GM12878 (cell line): ENCODE results near the gene CNR2. TPM values are rescaled to one million over a fixed set of nuclear protein-coding genes. Genes with fewer than 3 reads are reported as not detected.
A peak's percentile ranks its signal among the peaks of the same experiment; 100 is the strongest.

ENCODE experiments used
- CBFB ChIP-seq: IDR thresholded peaks from 2 replicates; pipeline ENCODE4 v1.6.1; 2016; ENCODE audit warnings: antibody characterized with exemption, low read depth
- CBX5 ChIP-seq: sonication (generic); IDR thresholded peaks from 2 replicates; pipeline ENCODE4 v1.6.1; 2016; ENCODE audit warnings: low read depth, moderate library complexity, mild to moderate bottlenecking, inconsistent platforms
- CEBPB ChIP-seq, 2 experiments: fragments of 150-350 bp in 1 of 2; IDR thresholded peaks; 2 replicates each; pipeline ENCODE4 v1.6.1; 2012 to 2014; ENCODE audit warnings: low read depth in 2 of 2, low read length in 2 of 2, borderline replicate concordance in 1 of 2, inconsistent platforms in 1 of 2
- HCFC1 ChIP-seq: fragments of 150-350 bp; IDR thresholded peaks from 2 replicates; pipeline ENCODE4 v1.6.1; 2014; ENCODE audit warnings: low read length
- NFIC ChIP-seq: IDR thresholded peaks from 2 replicates; pipeline ENCODE4 v1.6.1; 2012; ENCODE audit warnings: low read depth, mild to moderate bottlenecking, inconsistent platforms, low read length, moderate library complexity
- RB1 ChIP-seq: fragments of 450-650 bp; formaldehyde crosslinking; IDR thresholded peaks from 2 replicates; pipeline ENCODE4 v1.6.1; 2017; ENCODE audit warnings: mild to moderate bottlenecking, borderline replicate concordance
- SMC3 ChIP-seq: IDR thresholded peaks from 2 replicates; pipeline ENCODE4 v1.6.1; 2011; ENCODE audit warnings: low read length, improper control_type of control experiment, borderline replicate concordance
- SUZ12 ChIP-seq: fragments of 200-600 bp; sonication (generic); IDR thresholded peaks from one replicate; pipeline ENCODE4 v1.6.1; 2018; ENCODE audit warnings: antibody characterized with exemption, mild to moderate bottlenecking; ENCODE audit not compliant: unreplicated experiment
- ZBED1 ChIP-seq: IDR thresholded peaks from 2 replicates; pipeline ENCODE4 v1.6.1; 2016; ENCODE audit warnings: borderline replicate concordance
- polyA plus RNA-seq, 11 experiments: library from polyadenylated mRNA; depleted of rRNA in 4 of 11; unstranded in 6 of 11; stranded (reverse) in 5 of 11; fragments of >200 nt; fragmentation: Nextera tagmentation in 4 of 11; fragmentation: Illumina TruSeq in 1 of 11; extraction: Ambion mirVana in 4 of 11; extraction: Trizol in 1 of 11; gene quantifications; 1 replicate in 1 of 11; 2 replicates in 10 of 11; pipeline versions ENCODE4 v1.2.1 to v1.2.3, GENCODE V29; 2011 to 2016; ENCODE audit warnings: inconsistent platforms in 2 of 11, missing spikeins in 2 of 11, low read depth in 1 of 11
- total RNA-seq, 4 experiments: library from RNA; depleted of rRNA in 3 of 4; stranded (reverse); fragments of >200 nt in 3 of 4; fragmentation: Illumina TruSeq in 1 of 4; extraction: Trizol in 1 of 4; gene quantifications; 2 replicates each; pipeline versions ENCODE4 v1.2.1 to v1.2.3, GENCODE V29; 2013 to 2021
- TF ChIP-seq, protein P1 (sequence below): IDR thresholded peaks from 2 replicates; pipeline ENCODE4 v1.6.1; 2011; ENCODE audit warnings: borderline replicate concordance, low read depth, mild to moderate bottlenecking, moderate library complexity, low read length; ENCODE audit not compliant: insufficient read depth, poor library complexity, severe bottlenecking
- TF ChIP-seq, protein P2 (sequence below): fragments of 450-650 bp; IDR thresholded peaks from 2 replicates; pipeline ENCODE4 v1.6.1; 2017; ENCODE audit warnings: mild to moderate bottlenecking, moderate library complexity
- TF ChIP-seq, protein P3 (sequence below): fragments of 450-650 bp; IDR thresholded peaks from 2 replicates; pipeline ENCODE4 v1.6.1; 2014; ENCODE audit warnings: mild to moderate bottlenecking
- TF ChIP-seq, protein P4 (sequence below): fragments of 450-650 bp; IDR thresholded peaks from 2 replicates; pipeline ENCODE4 v1.6.1; 2017; ENCODE audit warnings: mild to moderate bottlenecking
- TF ChIP-seq, protein P5 (sequence below): fragments of 150-350 bp; IDR thresholded peaks from 2 replicates; pipeline ENCODE4 v1.6.1; 2016; ENCODE audit warnings: low read depth, low read length
- TF ChIP-seq, protein P6 (sequence below): fragments of 450-650 bp; conservative IDR thresholded peaks from 2 replicates; pipeline ENCODE4 v1.6.1; 2017; ENCODE audit warnings: mild to moderate bottlenecking, moderate library complexity

Gene CNR2
- total and polyA plus RNA-seq, 10 of the 15 experiments (the other 5 are each of a cell fraction or from before 2014, with no cell fraction given): 0.46 to 19.8 (median 12.2) TPM

DNA sequence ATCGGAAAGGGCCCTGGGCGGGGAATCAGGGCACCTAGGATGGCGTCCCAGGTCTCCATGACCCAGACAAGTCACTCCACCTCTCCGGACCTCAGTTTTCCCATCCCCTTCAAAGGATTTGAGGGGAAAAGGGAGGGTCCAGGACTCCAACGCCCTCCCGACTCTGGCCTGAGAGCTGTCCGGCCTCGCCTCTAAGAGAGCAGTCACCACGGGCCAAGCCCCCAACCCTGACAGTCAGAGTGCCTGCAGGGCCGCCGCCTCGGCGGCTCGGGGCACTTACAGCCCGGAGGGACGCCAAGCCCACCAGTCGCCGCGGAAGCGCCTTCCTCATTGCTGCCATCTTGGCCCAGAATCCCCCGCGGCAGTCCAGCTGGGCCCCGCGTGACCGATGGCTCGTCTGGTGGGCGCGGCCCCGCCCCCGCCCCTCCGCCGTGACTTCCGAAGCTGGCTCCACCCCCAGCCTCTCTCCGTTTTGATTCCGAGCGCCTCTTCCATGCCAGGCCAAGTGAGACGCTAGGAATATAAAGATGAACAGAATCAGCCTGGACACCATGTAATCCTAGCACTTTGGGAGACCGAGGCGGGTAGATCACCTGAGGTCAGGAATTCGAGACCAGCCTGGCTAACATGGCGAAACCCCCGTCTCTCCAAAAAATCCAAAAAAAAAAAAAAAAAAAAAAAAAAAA, 87.9 kb downstream of the CNR2 start, which contains the start of gene HMGCL (continued):
- TF ChIP-seq, protein P1, sequence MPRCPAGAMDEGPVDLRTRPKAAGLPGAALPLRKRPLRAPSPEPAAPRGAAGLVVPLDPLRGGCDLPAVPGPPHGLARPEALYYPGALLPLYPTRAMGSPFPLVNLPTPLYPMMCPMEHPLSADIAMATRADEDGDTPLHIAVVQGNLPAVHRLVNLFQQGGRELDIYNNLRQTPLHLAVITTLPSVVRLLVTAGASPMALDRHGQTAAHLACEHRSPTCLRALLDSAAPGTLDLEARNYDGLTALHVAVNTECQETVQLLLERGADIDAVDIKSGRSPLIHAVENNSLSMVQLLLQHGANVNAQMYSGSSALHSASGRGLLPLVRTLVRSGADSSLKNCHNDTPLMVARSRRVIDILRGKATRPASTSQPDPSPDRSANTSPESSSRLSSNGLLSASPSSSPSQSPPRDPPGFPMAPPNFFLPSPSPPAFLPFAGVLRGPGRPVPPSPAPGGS: peak; percentile 21
- TF ChIP-seq ZBED1 (no peak), HCFC1 (peak; percentile 65), CBFB (no peak), SUZ12 (no peak), CEBPB (IDR thresholded peaks at IDR 0.05; ENCODE audit: borderline replicate concordance in 1 of 2, low read depth in 2 of 2, low read length in 2 of 2) (no peak), SMC3 (no peak), RB1 (peak; percentile 65; the same call in 1 of the 2 replicates), CBX5 (no peak), NFIC (no peak)
- TF ChIP-seq, protein P2, sequence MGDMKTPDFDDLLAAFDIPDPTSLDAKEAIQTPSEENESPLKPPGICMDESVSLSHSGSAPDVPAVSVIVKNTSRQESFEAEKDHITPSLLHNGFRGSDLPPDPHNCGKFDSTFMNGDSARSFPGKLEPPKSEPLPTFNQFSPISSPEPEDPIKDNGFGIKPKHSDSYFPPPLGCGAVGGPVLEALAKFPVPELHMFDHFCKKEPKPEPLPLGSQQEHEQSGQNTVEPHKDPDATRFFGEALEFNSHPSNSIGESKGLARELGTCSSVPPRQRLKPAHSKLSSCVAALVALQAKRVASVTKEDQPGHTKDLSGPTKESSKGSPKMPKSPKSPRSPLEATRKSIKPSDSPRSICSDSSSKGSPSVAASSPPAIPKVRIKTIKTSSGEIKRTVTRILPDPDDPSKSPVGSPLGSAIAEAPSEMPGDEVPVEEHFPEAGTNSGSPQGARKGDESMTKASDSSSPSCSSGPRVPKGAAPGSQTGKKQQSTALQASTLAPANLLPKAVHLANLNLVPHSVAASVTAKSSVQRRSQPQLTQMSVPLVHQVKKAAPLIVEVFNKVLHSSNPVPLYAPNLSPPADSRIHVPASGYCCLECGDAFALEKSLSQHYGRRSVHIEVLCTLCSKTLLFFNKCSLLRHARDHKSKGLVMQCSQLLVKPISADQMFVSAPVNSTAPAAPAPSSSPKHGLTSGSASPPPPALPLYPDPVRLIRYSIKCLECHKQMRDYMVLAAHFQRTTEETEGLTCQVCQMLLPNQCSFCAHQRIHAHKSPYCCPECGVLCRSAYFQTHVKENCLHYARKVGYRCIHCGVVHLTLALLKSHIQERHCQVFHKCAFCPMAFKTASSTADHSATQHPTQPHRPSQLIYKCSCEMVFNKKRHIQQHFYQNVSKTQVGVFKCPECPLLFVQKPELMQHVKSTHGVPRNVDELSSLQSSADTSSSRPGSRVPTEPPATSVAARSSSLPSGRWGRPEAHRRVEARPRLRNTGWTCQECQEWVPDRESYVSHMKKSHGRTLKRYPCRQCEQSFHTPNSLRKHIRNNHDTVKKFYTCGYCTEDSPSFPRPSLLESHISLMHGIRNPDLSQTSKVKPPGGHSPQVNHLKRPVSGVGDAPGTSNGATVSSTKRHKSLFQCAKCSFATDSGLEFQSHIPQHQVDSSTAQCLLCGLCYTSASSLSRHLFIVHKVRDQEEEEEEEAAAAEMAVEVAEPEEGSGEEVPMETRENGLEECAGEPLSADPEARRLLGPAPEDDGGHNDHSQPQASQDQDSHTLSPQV: no peak
- TF ChIP-seq, protein P3, sequence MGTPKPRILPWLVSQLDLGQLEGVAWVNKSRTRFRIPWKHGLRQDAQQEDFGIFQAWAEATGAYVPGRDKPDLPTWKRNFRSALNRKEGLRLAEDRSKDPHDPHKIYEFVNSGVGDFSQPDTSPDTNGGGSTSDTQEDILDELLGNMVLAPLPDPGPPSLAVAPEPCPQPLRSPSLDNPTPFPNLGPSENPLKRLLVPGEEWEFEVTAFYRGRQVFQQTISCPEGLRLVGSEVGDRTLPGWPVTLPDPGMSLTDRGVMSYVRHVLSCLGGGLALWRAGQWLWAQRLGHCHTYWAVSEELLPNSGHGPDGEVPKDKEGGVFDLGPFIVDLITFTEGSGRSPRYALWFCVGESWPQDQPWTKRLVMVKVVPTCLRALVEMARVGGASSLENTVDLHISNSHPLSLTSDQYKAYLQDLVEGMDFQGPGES: no peak
- TF ChIP-seq, protein P4, sequence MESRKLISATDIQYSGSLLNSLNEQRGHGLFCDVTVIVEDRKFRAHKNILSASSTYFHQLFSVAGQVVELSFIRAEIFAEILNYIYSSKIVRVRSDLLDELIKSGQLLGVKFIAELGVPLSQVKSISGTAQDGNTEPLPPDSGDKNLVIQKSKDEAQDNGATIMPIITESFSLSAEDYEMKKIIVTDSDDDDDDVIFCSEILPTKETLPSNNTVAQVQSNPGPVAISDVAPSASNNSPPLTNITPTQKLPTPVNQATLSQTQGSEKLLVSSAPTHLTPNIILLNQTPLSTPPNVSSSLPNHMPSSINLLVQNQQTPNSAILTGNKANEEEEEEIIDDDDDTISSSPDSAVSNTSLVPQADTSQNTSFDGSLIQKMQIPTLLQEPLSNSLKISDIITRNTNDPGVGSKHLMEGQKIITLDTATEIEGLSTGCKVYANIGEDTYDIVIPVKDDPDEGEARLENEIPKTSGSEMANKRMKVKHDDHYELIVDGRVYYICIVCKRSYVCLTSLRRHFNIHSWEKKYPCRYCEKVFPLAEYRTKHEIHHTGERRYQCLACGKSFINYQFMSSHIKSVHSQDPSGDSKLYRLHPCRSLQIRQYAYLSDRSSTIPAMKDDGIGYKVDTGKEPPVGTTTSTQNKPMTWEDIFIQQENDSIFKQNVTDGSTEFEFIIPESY: no peak
- TF ChIP-seq, protein P5, sequence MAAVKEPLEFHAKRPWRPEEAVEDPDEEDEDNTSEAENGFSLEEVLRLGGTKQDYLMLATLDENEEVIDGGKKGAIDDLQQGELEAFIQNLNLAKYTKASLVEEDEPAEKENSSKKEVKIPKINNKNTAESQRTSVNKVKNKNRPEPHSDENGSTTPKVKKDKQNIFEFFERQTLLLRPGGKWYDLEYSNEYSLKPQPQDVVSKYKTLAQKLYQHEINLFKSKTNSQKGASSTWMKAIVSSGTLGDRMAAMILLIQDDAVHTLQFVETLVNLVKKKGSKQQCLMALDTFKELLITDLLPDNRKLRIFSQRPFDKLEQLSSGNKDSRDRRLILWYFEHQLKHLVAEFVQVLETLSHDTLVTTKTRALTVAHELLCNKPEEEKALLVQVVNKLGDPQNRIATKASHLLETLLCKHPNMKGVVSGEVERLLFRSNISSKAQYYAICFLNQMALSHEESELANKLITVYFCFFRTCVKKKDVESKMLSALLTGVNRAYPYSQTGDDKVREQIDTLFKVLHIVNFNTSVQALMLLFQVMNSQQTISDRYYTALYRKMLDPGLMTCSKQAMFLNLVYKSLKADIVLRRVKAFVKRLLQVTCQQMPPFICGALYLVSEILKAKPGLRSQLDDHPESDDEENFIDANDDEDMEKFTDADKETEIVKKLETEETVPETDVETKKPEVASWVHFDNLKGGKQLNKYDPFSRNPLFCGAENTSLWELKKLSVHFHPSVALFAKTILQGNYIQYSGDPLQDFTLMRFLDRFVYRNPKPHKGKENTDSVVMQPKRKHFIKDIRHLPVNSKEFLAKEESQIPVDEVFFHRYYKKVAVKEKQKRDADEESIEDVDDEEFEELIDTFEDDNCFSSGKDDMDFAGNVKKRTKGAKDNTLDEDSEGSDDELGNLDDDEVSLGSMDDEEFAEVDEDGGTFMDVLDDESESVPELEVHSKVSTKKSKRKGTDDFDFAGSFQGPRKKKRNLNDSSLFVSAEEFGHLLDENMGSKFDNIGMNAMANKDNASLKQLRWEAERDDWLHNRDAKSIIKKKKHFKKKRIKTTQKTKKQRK: no peak
- TF ChIP-seq, protein P6, sequence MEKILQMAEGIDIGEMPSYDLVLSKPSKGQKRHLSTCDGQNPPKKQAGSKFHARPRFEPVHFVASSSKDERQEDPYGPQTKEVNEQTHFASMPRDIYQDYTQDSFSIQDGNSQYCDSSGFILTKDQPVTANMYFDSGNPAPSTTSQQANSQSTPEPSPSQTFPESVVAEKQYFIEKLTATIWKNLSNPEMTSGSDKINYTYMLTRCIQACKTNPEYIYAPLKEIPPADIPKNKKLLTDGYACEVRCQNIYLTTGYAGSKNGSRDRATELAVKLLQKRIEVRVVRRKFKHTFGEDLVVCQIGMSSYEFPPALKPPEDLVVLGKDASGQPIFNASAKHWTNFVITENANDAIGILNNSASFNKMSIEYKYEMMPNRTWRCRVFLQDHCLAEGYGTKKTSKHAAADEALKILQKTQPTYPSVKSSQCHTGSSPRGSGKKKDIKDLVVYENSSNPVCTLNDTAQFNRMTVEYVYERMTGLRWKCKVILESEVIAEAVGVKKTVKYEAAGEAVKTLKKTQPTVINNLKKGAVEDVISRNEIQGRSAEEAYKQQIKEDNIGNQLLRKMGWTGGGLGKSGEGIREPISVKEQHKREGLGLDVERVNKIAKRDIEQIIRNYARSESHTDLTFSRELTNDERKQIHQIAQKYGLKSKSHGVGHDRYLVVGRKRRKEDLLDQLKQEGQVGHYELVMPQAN: peak; percentile 87
